T-cell (primary cell): ENCODE data around the gene WDR7. TPM values are rescaled to one million over a fixed set of nuclear protein-coding genes. Genes with fewer than 3 reads are reported as not detected.

Experiments
- ATAC-seq, 4 experiments: fragments of 200-7000 bp in 3 of 4; fragments of 150-1000 bp in 1 of 4; cut with Tn5 transposase; replicated peaks in 1 of 4; 1 replicate in 3 of 4; 2 replicates in 1 of 4; pipeline ENCODE4 v1.10.0; 2021; ENCODE audit warnings: moderate library complexity in 3 of 4, mild to moderate bottlenecking in 2 of 4, moderate number of reproducible peaks in 1 of 4
- CTCF ChIA-PET, 2 donors: fragments of 300-600 bp; sonication (Branson Sonifier 250); formaldehyde crosslinking; loops; one replicate each; lab custom pipeline; 2022; ENCODE audit warnings: antibody characterized with exemption in 2 of 2; lab: Charles Lee
- POLR2A ChIA-PET, 2 donors: fragments of 300-600 bp; sonication (Branson Sonifier 250); formaldehyde crosslinking; loops; one replicate each; lab custom pipeline; 2022; ENCODE audit warnings: antibody characterized with exemption in 2 of 2; lab: Charles Lee
- DNase-seq, 35 experiments: peaks; one replicate each; pipeline versions ENCODE4 v3.0.0 to v3.0.0-alpha.2; 2013 to 2023
- H3K27ac ChIP-seq: one replicate; pipeline ENCODE4 v1.5.1; 2013; ENCODE audit warnings: low read length
- H3K27me3 ChIP-seq, 2 experiments: replicated peaks in 1 of 2; 1 replicate in 1 of 2; 2 replicates in 1 of 2; pipeline versions ENCODE4 v1.6.1 to v1.7.0; 2013; ENCODE audit warnings: low read length in 1 of 2, mixed read lengths in 1 of 2; ENCODE audit not compliant: control insufficient read depth in 2 of 2, insufficient read depth in 2 of 2; ENCODE audit errors: extremely low read depth in 1 of 2
- H3K36me3 ChIP-seq, 2 donors: 1 replicate in 1 of 2; 2 replicates in 1 of 2; pipeline versions ENCODE4 v1.6.1 to v1.7.0; 2013; ENCODE audit warnings: low read length in 1 of 2; ENCODE audit not compliant: control insufficient read depth in 2 of 2, insufficient read depth in 1 of 2; ENCODE audit errors: extremely low read depth in 1 of 2
- H3K4me1 ChIP-seq, 2 experiments: 1 replicate in 1 of 2; 2 replicates in 1 of 2; pipeline versions ENCODE4 v1.6.1 to v1.7.0; 2013; ENCODE audit warnings: low read length in 2 of 2, mixed read lengths in 1 of 2; ENCODE audit not compliant: insufficient read depth in 2 of 2, control insufficient read depth in 1 of 2; ENCODE audit errors: extremely low read depth in 1 of 2
- H3K4me3 ChIP-seq, 2 donors: 1 replicate in 1 of 2; 2 replicates in 1 of 2; pipeline versions ENCODE4 v1.5.1 to v1.7.0; 2013; ENCODE audit warnings: mild to moderate bottlenecking in 2 of 2, low read length in 1 of 2, moderate library complexity in 1 of 2; ENCODE audit not compliant: control insufficient read depth in 1 of 2; ENCODE audit errors: extremely low read depth in 1 of 2
- H3K9me3 ChIP-seq: 2 replicates; pipeline ENCODE4 v1.7.0; 2013
- H3K27ac Mint-ChIP-seq, 2 donors: one replicate each; pipeline ENCODE4 v1.8.0; 2020 to 2021; ENCODE audit warnings: mild to moderate bottlenecking in 2 of 2, mixed read lengths in 2 of 2
- H3K27me3 Mint-ChIP-seq, 2 donors: one replicate each; pipeline ENCODE4 v1.8.0; 2021 to 2022; ENCODE audit warnings: mixed read lengths in 2 of 2
- H3K36me3 Mint-ChIP-seq: one replicate; pipeline ENCODE4 v1.8.0; 2021; ENCODE audit warnings: mixed read lengths
- H3K4me1 Mint-ChIP-seq, 3 donors: one replicate each; pipeline ENCODE4 v1.8.0; 2020 to 2022; ENCODE audit warnings: mixed read lengths in 3 of 3, mild to moderate bottlenecking in 1 of 3
- H3K4me3 Mint-ChIP-seq, 3 donors: one replicate each; pipeline ENCODE4 v1.8.0; 2020 to 2022; ENCODE audit warnings: mild to moderate bottlenecking in 3 of 3, mixed read lengths in 3 of 3, moderate library complexity in 3 of 3
- H3K9me3 Mint-ChIP-seq, 3 donors: one replicate each; pipeline ENCODE4 v1.8.0; 2020 to 2022; ENCODE audit warnings: mixed read lengths in 3 of 3
- WGBS: methylation state at CpG from one replicate; pipeline ENCODE4 v1.1.5; 2013; ENCODE audit warnings: missing lambda C conversion rate; ENCODE audit not compliant: insufficient coverage; 5-methylcytosine and 5-hydroxymethylcytosine counted together
- total RNA-seq, 35 experiments: library from RNA in 6 of 35; stranded (reverse) in 6 of 35; fragments of 120-200 nt in 1 of 35; gene quantifications; one replicate each; pipeline versions ENCODE4 v1.2.1 to v1.2.4 and lab custom pipeline; 2013 to 2026

The WDR7 gene
- total RNA-seq, 5 donors from 2014 or later (not counting 1 experiment from before 2014, with no cell fraction given): 35.9 to 65.6 (median 41.5) TPM

- Mint-ChIP-seq H3K9me3 (no peaks in the 10 kb centered on the region), H3K4me1 (peaks cover 21 to 25% (median 24%) of the 10 kb centered on the region in 3 donors), H3K27me3 (no peaks in the 10 kb centered on the region), H3K27ac (no peak overlapping the region), H3K4me3 (no peak overlapping the region), H3K36me3 (peaks cover 2% of the 10 kb centered on the region)
- H3K4me3 ChIP-seq: no peak overlapping the region
- peaks cover 0 to 4% of the 10 kb centered on the region in 2 experiments for H3K4me1 ChIP-seq
- WGBS: no CpG with 5 or more reads among the region's 1 CpG
- ATAC-seq: no peak
- CTCF ChIA-PET: no interaction called here
- H3K9me3 ChIP-seq: no peaks in the 10 kb centered on the region
- no peak for DNase-seq
- POLR2A ChIA-PET: no interaction called here
- H3K36me3 ChIP-seq: no peaks in the 10 kb centered on the region
- no peaks in the 10 kb centered on the region for H3K27me3 ChIP-seq
- H3K27ac ChIP-seq: no peak overlapping the region
Measured at GRCh38 chr18:56899660-56900059, 248.5 kb downstream of the WDR7 start.

- CTCF ChIA-PET: interaction anchor here in 1 of 2 donors (0.5 kb wide), 1 partner anchor 696 kb away, joined by 4 read pairs; no protein-coding TSS in a partner anchor
- no peak overlapping the region for H3K4me3 Mint-ChIP-seq
- WGBS: 85% methylated on average over 4 of the region's 7 CpGs
- peaks cover 4% of the 10 kb centered on the region for H3K36me3 Mint-ChIP-seq
- no peaks in the 10 kb centered on the region for H3K27me3 Mint-ChIP-seq
- no peaks in the 10 kb centered on the region for H3K27me3 ChIP-seq
- no peak overlapping the region for H3K4me3 ChIP-seq
- ATAC-seq (peak in 2 of 4 experiments; percentile 30 to 36), DNase-seq (no peak)
- peaks cover 21 to 25% (median 24%) of the 10 kb centered on the region in 3 donors for H3K4me1 Mint-ChIP-seq
- POLR2A ChIA-PET: interaction anchor here in 1 of 2 donors (0.6 kb wide), 1 partner anchor 20 kb away, joined by 3 read pairs; no protein-coding TSS in a partner anchor
- no peaks in the 10 kb centered on the region for H3K36me3 ChIP-seq
- peak overlapping the region in 1 of 2 donors; percentile 1 for H3K27ac Mint-ChIP-seq
- H3K27ac ChIP-seq: no peak overlapping the region
- no peaks in the 10 kb centered on the region for H3K9me3 Mint-ChIP-seq
- no peaks in the 10 kb centered on the region for H3K9me3 ChIP-seq
- peaks cover 0 to 4% of the 10 kb centered on the region in 2 experiments for H3K4me1 ChIP-seq
Measured at GRCh38 chr18:56900195-56901094, 249.3 kb downstream of the WDR7 start.

- Mint-ChIP-seq H3K9me3 (no peaks in the 10 kb centered on the region), H3K27me3 (no peaks in the 10 kb centered on the region), H3K27ac (no peak overlapping the region), H3K4me3 (no peak overlapping the region), H3K36me3 (peaks cover 9% of the 10 kb centered on the region), H3K4me1 (peaks cover 21 to 28% (median 25%) of the 10 kb centered on the region in 3 donors)
- CTCF ChIA-PET: no interaction called here
- no peak for DNase-seq
- H3K4me3 ChIP-seq: no peak overlapping the region
- no peak for ATAC-seq
- H3K4me1 ChIP-seq: peaks cover 0 to 4% of the 10 kb centered on the region in 2 experiments
- WGBS: no CpG with 5 or more reads among the region's 2 CpGs
- no peaks in the 10 kb centered on the region for H3K36me3 ChIP-seq
- POLR2A ChIA-PET: no interaction called here
- H3K9me3 ChIP-seq: no peaks in the 10 kb centered on the region
- H3K27me3 ChIP-seq: no peaks in the 10 kb centered on the region
- no peak overlapping the region for H3K27ac ChIP-seq
Measured at GRCh38 chr18:56901919-56902318, 250.8 kb downstream of the WDR7 start.

GRCh38 chr18:56902653-56903052 is 251.5 kb downstream of the WDR7 start:
- Mint-ChIP-seq H3K4me1 (peaks cover 21 to 28% (median 23%) of the 10 kb centered on the region in 3 donors), H3K27ac (no peak overlapping the region), H3K36me3 (peaks cover 14% of the 10 kb centered on the region), H3K9me3 (no peaks in the 10 kb centered on the region), H3K27me3 (no peaks in the 10 kb centered on the region), H3K4me3 (no peak overlapping the region)
- no peaks in the 10 kb centered on the region for H3K36me3 ChIP-seq
- DNase-seq: no peak
- H3K27ac ChIP-seq: no peak overlapping the region
- H3K4me1 ChIP-seq: peaks cover 0 to 4% of the 10 kb centered on the region in 2 experiments
- POLR2A ChIA-PET: no interaction called here
- H3K9me3 ChIP-seq: no peaks in the 10 kb centered on the region
- ATAC-seq: no peak
- CTCF ChIA-PET: no interaction called here
- H3K27me3 ChIP-seq: no peaks in the 10 kb centered on the region
- no CpG with 5 or more reads among the region's 3 CpGs for WGBS
- H3K4me3 ChIP-seq: no peak overlapping the region

- H3K4me3 Mint-ChIP-seq: no peak overlapping the region
- no peak for DNase-seq
- no peak overlapping the region for H3K27ac Mint-ChIP-seq
- H3K36me3 ChIP-seq: no peaks in the 10 kb centered on the region
- H3K27me3 ChIP-seq: no peaks in the 10 kb centered on the region
- ChIA-PET POLR2A (no interaction called here), CTCF (no interaction called here)
- no peaks in the 10 kb centered on the region for H3K9me3 ChIP-seq
- H3K4me3 ChIP-seq: no peak overlapping the region
- peaks cover 17 to 19% (median 18%) of the 10 kb centered on the region in 3 donors for H3K4me1 Mint-ChIP-seq
- H3K27me3 Mint-ChIP-seq: no peaks in the 10 kb centered on the region
- H3K27ac ChIP-seq: no peak overlapping the region
- no CpG with 5 or more reads among the region's 2 CpGs for WGBS
- ATAC-seq: no peak
- no peaks in the 10 kb centered on the region for H3K9me3 Mint-ChIP-seq
- H3K4me1 ChIP-seq: peaks cover 0 to 4% of the 10 kb centered on the region in 2 experiments
- peaks cover 16% of the 10 kb centered on the region for H3K36me3 Mint-ChIP-seq
Measured at GRCh38 chr18:56903686-56904085, 252.5 kb downstream of the WDR7 start.

- Histone ChIP-seq H3K27ac (no peak overlapping the region), H3K36me3 (no peaks in the 10 kb centered on the region), H3K4me1 (no peaks in the 10 kb centered on the region), H3K4me3 (no peak overlapping the region), H3K27me3 (no peaks in the 10 kb centered on the region), H3K9me3 (no peaks in the 10 kb centered on the region)
- CTCF ChIA-PET: interaction anchor here in 1 of 2 donors (0.6 kb wide), 1 partner anchor 1674 kb away, joined by 3 read pairs; no protein-coding TSS in a partner anchor
- peaks cover 0 to 5% (median 2%) of the 10 kb centered on the region in 3 donors for H3K4me1 Mint-ChIP-seq
- no peak for ATAC-seq
- no peak for DNase-seq
- H3K27ac Mint-ChIP-seq: no peak overlapping the region
- H3K9me3 Mint-ChIP-seq: peaks cover 0 to 2% (median 0%) of the 10 kb centered on the region in 3 donors
- POLR2A ChIA-PET: no interaction called here
- H3K4me3 Mint-ChIP-seq: no peak overlapping the region
- H3K36me3 Mint-ChIP-seq: peaks cover 36% of the 10 kb centered on the region
- WGBS: no CpG with 5 or more reads among the region's 4 CpGs
- H3K27me3 Mint-ChIP-seq: no peaks in the 10 kb centered on the region
Measured at GRCh38 chr18:56907771-56908170, 256.6 kb downstream of the WDR7 start.
